ENCODE results near the gene TEAD2.

GRCh38 chr19:49335784-49336481 is 26.3 kb downstream of the TEAD2 start:
- TF ChIP-seq CTCF (IDR thresholded peaks at IDR 0.05), result no peak
- TF ChIP-seq EZH2 (IDR thresholded peaks at IDR 0.05; ENCODE audit: borderline replicate concordance, insufficient read depth, low read depth, low read length, poor library complexity, severe bottlenecking), result no peak

Data from B cell (primary cell).